Posterior vena cava (tissue), 2 donors: Measurements from ENCODE around the gene KCTD2. TPM values are rescaled to one million over a fixed set of nuclear protein-coding genes. Genes with fewer than 3 reads are reported as not detected.
A peak's percentile ranks its signal among the peaks of the same experiment; 100 is the strongest.

Experiments used
- DNase-seq: peaks from one replicate; pipeline ENCODE4 v3.0.0-alpha.2; 2020; ENCODE audit warnings: low spot score
- intact Hi-C, 2 donors: fragments of 100-400 bp; cut with DNase I; formaldehyde crosslinking; loops; one replicate each; pipeline versions ENCODE4 v1.14.1 to v1.14.2; 2022 to 2023
- total RNA-seq, 2 donors: library from RNA; stranded (reverse); fragmentation: NEBNext Ultra II Directional; extraction: Animal tissue kit (Norgen Biotek cat#: 25700); gene quantifications; one replicate each; pipeline ENCODE4 v1.2.1, GENCODE V29; 2021
- donor health status: DM: yes; HTN: yes; CAD: no.
- donor health status: DM: yes; HTN: yes; CAD: no.

Gene KCTD2
- total RNA-seq, 2 donors from 2014 or later = 23.0 to 25.0 TPM

- peak; percentile 96 for DNase-seq
- intact Hi-C loops = no loop called here
These were observed 40.8 kb downstream of the KCTD2 start, which contains the start of gene SLC16A5 for GRCh38 chr17:75087558-75088453. SLC16A5 (plus strand) TSS chr17:75087954; CDS start chr17:75093637, 5,683 bp downstream.

- no peak for DNase-seq
- intact Hi-C loops = no loop called here
These were observed 41.7 kb downstream of the KCTD2 start for GRCh38 chr17:75088465-75089417.

- no peak for DNase-seq
- intact Hi-C loops = no loop called here
These were observed 44.1 kb downstream of the KCTD2 start for GRCh38 chr17:75090871-75091854.

GRCh38 chr17:75091855-75092327, 44.9 kb downstream of the KCTD2 start:
- intact Hi-C loops = no loop called here
- no peak for DNase-seq

- DNase-seq = no peak
- intact Hi-C loops = no loop called here
These were observed 46.6 kb downstream of the KCTD2 start for GRCh38 chr17:75093548-75094158.

- DNase-seq = no peak
- intact Hi-C loops = no loop called here
These were observed 47.9 kb downstream of the KCTD2 start for GRCh38 chr17:75094871-75095399.

GRCh38 chr17:75096082-75096625, 49.1 kb downstream of the KCTD2 start:
- intact Hi-C loops = no loop called here
- peak; percentile 87 for DNase-seq

- DNase-seq = no peak
- intact Hi-C loops = no loop called here
These were observed 50.8 kb downstream of the KCTD2 start for GRCh38 chr17:75097865-75098264.

GRCh38 chr17:75098861-75099260, 51.8 kb downstream of the KCTD2 start:
- DNase-seq = no peak
- intact Hi-C loops = no loop called here

GRCh38 chr17:75099881-75100595, 53.0 kb downstream of the KCTD2 start:
- intact Hi-C loops = loop anchor here in 1 of 2 donors (10.0 kb wide), 1 partner anchor 85 kb away; the partner anchor contains the start of gene SUMO2
- DNase-seq = no peak

GRCh38 chr17:75102385-75102821, 55.4 kb downstream of the KCTD2 start:
- DNase-seq = no peak

GRCh38 chr17:75103601-75104554, 56.9 kb downstream of the KCTD2 start:
- intact Hi-C loops = loop anchor here in 1 of 2 donors (10.0 kb wide), 1 partner anchor 81 kb away; the partner anchor contains the start of gene SUMO2
- DNase-seq = no peak

More at GRCh38 chr17:75102385-75102821, 55.4 kb downstream of the KCTD2 start:
- intact Hi-C loops = loop anchor here in 1 of 2 donors (10.0 kb wide), 1 partner anchor 82 kb away; the partner anchor contains the start of gene SUMO2

- intact Hi-C loops = loop anchor here in 1 of 2 donors (10.0 kb wide), 1 partner anchor 79 kb away; the partner anchor contains the start of gene SUMO2
These were observed 58.4 kb downstream of the KCTD2 start for GRCh38 chr17:75105126-75106080.

GRCh38 chr17:75108193-75108592, 61.2 kb downstream of the KCTD2 start:
- no peak for DNase-seq
- intact Hi-C loops = loop anchor here in 1 of 2 donors (10.0 kb wide), 1 partner anchor 77 kb away; the partner anchor contains the start of gene SUMO2

More at GRCh38 chr17:75105126-75106080, 58.4 kb downstream of the KCTD2 start:
- no peak for DNase-seq
